Astrocyte (in vitro differentiated cells and primary cell): ENCODE data around the gene POU3F1. TPM values are rescaled to one million over a fixed set of nuclear protein-coding genes. Genes with fewer than 3 reads are reported as not detected.

Source experiments
- DNase-seq: peaks from one replicate; pipeline ENCODE4 v3.0.0-alpha.2; 2010; ENCODE audit warnings: low read depth
- FAIRE-seq: peaks from 2 replicates; lab custom pipeline; 2011; peaks lifted over from hg19 to GRCh38; lab: Jason Lieb, UNC
- H2AFZ ChIP-seq: 2 replicates; pipeline ENCODE4 v1.6.0; 2012; ENCODE audit warnings: low read depth, low read length, inconsistent platforms
- H3K27ac ChIP-seq: 2 replicates; pipeline ENCODE4 v1.5.1; 2011; ENCODE audit warnings: low read depth, low read length, inconsistent platforms
- H3K27me3 ChIP-seq: 2 replicates; pipeline ENCODE4 v1.6.0; 2011; ENCODE audit warnings: low read length, inconsistent platforms; ENCODE audit not compliant: insufficient read depth
- H3K36me3 ChIP-seq: 2 replicates; pipeline ENCODE4 v1.5.1; 2011; ENCODE audit warnings: low read length, inconsistent platforms; ENCODE audit not compliant: insufficient read depth
- H3K4me1 ChIP-seq: 2 replicates; pipeline ENCODE4 v1.5.1; 2011; ENCODE audit warnings: low read length, inconsistent platforms; ENCODE audit not compliant: insufficient read depth
- H3K4me2 ChIP-seq: 2 replicates; pipeline ENCODE4 v1.6.0; 2012; ENCODE audit warnings: low read length, inconsistent platforms
- H3K4me3 ChIP-seq: 2 replicates; pipeline ENCODE4 v1.5.1; 2011; ENCODE audit warnings: low read depth, mild to moderate bottlenecking, low read length, inconsistent platforms; ENCODE audit not compliant: insufficient read depth
- H3K79me2 ChIP-seq: 2 replicates; pipeline ENCODE4 v1.6.0; 2012; ENCODE audit warnings: mild to moderate bottlenecking, low read length, inconsistent platforms; ENCODE audit not compliant: insufficient read depth
- H3K9ac ChIP-seq: 2 replicates; pipeline ENCODE4 v1.6.0; 2012; ENCODE audit warnings: mild to moderate bottlenecking, low read length, inconsistent platforms
- H3K9me3 ChIP-seq: 2 replicates; pipeline ENCODE4 v1.5.1; 2012; ENCODE audit warnings: low read depth, mild to moderate bottlenecking, low read length, inconsistent platforms; ENCODE audit not compliant: insufficient read depth
- H4K20me1 ChIP-seq: 2 replicates; pipeline ENCODE4 v1.6.0; 2012; ENCODE audit warnings: low read length, inconsistent platforms; ENCODE audit not compliant: insufficient read depth
- H3K27ac Mint-ChIP-seq: one replicate; pipeline ENCODE4 v1.8.0; 2021; ENCODE audit warnings: mild to moderate bottlenecking, mixed read lengths; ENCODE audit not compliant: unreplicated experiment
- H3K27me3 Mint-ChIP-seq: one replicate; pipeline ENCODE4 v1.8.0; 2021; ENCODE audit warnings: low read depth, mixed read lengths; ENCODE audit not compliant: unreplicated experiment
- H3K36me3 Mint-ChIP-seq: one replicate; pipeline ENCODE4 v1.8.0; 2021; ENCODE audit warnings: low read depth, mixed read lengths; ENCODE audit not compliant: unreplicated experiment
- H3K4me1 Mint-ChIP-seq: one replicate; pipeline ENCODE4 v1.8.0; 2021; ENCODE audit warnings: low read depth, mixed read lengths; ENCODE audit not compliant: unreplicated experiment
- H3K4me3 Mint-ChIP-seq: one replicate; pipeline ENCODE4 v1.8.0; 2021; ENCODE audit warnings: mild to moderate bottlenecking, moderate library complexity, mixed read lengths; ENCODE audit not compliant: unreplicated experiment
- H3K9me3 Mint-ChIP-seq: one replicate; pipeline ENCODE4 v1.8.0; 2021; ENCODE audit warnings: mild to moderate bottlenecking, mixed read lengths; ENCODE audit not compliant: unreplicated experiment
- EZH2 ChIP-seq: IDR thresholded peaks from 2 replicates; pipeline ENCODE4 v1.6.1; 2012; ENCODE audit warnings: mild to moderate bottlenecking, low read length, inconsistent platforms; ENCODE audit not compliant: insufficient read depth
- total RNA-seq: library from RNA; stranded (reverse); gene quantifications from 2 replicates; pipeline ENCODE4 v1.2.1, GENCODE V29; 2021
- TF ChIP-seq, protein P1 (sequence below): IDR thresholded peaks from 2 replicates; pipeline ENCODE4 v1.5.1; 2011; ENCODE audit warnings: low read depth, mild to moderate bottlenecking, inconsistent platforms, low read length, moderate library complexity; ENCODE audit not compliant: insufficient read depth

The POU3F1 gene
- total RNA-seq, 1 donor from 2014 or later, result 2.3 TPM

DNA sequence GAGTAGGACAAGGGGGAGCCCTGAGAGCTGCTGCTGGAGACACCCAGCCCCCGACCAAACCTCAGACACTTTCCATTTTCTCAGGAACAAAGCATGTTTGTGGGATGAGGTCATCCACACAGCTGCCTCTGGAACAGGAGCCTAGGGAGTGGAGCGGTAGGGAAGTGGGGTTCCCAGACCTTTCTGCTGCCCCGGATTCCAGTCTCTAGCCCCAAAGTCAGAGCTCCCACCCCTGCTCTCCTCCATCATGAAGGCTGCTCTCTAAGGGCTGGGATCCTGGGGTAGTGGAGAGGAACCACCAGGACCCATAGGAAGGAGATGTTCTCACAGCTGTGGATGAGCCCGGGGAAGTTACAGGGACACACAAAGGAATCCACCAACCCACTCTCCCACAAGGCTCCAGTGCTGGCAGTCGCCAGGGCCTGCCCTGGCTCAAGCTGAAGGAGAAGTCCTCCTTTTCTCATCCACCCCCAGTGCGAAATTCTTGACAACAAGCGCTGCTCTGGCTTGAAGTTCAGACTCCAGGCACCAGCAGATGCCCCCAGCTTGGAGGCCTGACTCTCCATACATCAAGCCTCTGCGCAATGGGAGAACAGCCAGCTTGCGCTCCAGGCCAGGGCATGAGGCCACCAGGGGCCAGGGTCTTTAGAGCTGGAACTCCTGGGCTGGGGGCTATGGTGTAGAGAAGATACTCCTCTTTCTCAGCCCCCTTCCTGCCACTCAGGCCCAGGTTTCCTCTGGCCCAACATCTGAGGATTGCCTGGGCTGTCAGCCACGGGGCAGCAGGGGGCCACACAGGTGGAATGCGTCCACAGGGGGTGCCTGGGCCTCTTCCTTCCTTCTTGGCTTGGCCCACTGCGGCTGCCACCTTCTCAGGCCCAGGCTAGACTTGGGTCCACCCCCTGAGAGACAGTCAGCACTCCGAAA is 45.8 kb downstream of the POU3F1 start:
- Histone ChIP-seq H4K20me1 (peaks cover 27% of the 10 kb centered on the region), H3K4me3 (peak overlapping the region; percentile 32), H3K9ac (peak overlapping the region; percentile 83), H3K79me2 (peaks cover 82% of the 10 kb centered on the region), H3K27ac (peak overlapping the region; percentile 97), H3K4me2 (peak overlapping the region; percentile 80), H2AFZ (peak overlapping the region; percentile 33), H3K36me3 (peaks cover 13% of the 10 kb centered on the region), H3K9me3 (no peaks in the 10 kb centered on the region), H3K27me3 (no peaks in the 10 kb centered on the region), H3K4me1 (peaks cover 66% of the 10 kb centered on the region)
- TF ChIP-seq EZH2, result no peak
- TF ChIP-seq, protein P1, sequence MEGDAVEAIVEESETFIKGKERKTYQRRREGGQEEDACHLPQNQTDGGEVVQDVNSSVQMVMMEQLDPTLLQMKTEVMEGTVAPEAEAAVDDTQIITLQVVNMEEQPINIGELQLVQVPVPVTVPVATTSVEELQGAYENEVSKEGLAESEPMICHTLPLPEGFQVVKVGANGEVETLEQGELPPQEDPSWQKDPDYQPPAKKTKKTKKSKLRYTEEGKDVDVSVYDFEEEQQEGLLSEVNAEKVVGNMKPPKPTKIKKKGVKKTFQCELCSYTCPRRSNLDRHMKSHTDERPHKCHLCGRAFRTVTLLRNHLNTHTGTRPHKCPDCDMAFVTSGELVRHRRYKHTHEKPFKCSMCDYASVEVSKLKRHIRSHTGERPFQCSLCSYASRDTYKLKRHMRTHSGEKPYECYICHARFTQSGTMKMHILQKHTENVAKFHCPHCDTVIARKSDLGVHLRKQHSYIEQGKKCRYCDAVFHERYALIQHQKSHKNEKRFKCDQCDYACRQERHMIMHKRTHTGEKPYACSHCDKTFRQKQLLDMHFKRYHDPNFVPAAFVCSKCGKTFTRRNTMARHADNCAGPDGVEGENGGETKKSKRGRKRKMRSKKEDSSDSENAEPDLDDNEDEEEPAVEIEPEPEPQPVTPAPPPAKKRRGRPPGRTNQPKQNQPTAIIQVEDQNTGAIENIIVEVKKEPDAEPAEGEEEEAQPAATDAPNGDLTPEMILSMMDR, result no peak
- Mint-ChIP-seq H3K36me3 (peaks cover 18% of the 10 kb centered on the region), H3K9me3 (no peaks in the 10 kb centered on the region), H3K27ac (peak overlapping the region; percentile 100), H3K4me1 (peaks cover 59% of the 10 kb centered on the region), H3K4me3 (peak overlapping the region; percentile 92), H3K27me3 (no peaks in the 10 kb centered on the region)
- FAIRE-seq, result peak; percentile 50
- DNase-seq, result peak; percentile 89

DNA sequence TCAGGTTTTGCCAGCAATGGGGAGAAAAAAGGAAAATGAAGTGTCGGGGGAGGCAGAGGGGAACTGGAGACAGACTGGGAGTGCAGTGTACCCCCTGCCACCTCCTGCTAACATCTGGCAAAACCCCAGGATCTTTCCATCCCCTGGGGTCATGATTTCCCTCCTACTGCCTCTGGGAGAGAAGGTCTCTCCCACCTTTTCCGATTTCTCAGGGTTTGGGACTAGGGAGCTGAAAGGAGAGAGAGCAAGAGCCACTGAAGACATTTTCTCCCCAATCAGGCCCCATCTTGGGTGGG is 46.4 kb downstream of the POU3F1 start:
- Histone ChIP-seq H3K4me1 (peaks cover 73% of the 10 kb centered on the region), H3K36me3 (peaks cover 15% of the 10 kb centered on the region), H3K9me3 (no peaks in the 10 kb centered on the region), H3K9ac (peak overlapping the region; percentile 83), H3K27me3 (no peaks in the 10 kb centered on the region), H3K79me2 (peaks cover 82% of the 10 kb centered on the region), H3K4me2 (peak overlapping the region; percentile 80), H2AFZ (no peak overlapping the region), H3K27ac (peak overlapping the region; percentile 97), H3K4me3 (peak overlapping the region; percentile 31), H4K20me1 (peaks cover 27% of the 10 kb centered on the region)
- DNase-seq, result no peak
- peaks cover 20% of the 10 kb centered on the region for H3K36me3 Mint-ChIP-seq
- peaks cover 62% of the 10 kb centered on the region for H3K4me1 Mint-ChIP-seq
- H3K27ac Mint-ChIP-seq, result peak overlapping the region; percentile 100
- H3K4me3 Mint-ChIP-seq, result peak overlapping the region; percentile 82
- FAIRE-seq, result no peak
- no peaks in the 10 kb centered on the region for H3K27me3 Mint-ChIP-seq
- TF ChIP-seq EZH2, result no peak
- TF ChIP-seq, protein P1, result no peak
- no peaks in the 10 kb centered on the region for H3K9me3 Mint-ChIP-seq
